ENCODE data around the gene CEBPB.

DNA sequence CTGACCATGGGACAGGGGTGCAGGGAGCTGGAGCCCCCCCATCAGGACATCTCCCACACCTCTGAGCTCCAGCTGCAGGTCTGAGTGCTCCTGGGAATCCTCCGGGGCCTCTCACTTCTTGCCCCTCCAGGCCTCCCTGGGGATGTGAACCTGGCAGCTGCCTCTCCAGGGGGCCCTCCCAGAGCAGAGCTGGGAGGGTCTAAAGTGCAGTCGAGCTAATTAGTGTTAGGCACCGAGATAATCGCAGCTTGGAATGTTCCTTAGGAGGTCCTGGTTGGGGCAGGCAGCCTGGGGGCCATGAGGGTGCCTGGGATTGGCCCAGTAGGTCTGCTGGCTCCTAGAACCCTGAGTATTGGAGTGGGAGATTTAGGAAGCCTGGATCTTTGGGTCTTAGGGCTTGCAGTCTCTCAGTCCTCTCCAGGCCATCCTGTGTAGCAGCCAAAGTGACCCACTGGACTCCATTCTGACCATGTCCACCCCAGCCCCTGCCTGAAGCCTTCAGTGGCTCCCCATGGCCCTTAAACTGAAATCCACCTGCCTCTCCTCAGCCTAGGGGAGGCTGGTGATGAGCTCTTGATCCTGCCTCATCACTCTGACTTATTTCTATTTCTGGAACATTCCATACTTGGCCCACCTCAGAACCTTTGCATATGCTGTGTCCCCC is 26.0 kb downstream of the CEBPB start:
- no peak for TF ChIP-seq FOXM1 (IDR thresholded peaks at IDR 0.05; ENCODE audit: borderline replicate concordance, low read depth)
- TF ChIP-seq EP300 (IDR thresholded peaks at IDR 0.05; ENCODE audit: borderline replicate concordance), result no peak
- TF ChIP-seq TAF1 (IDR thresholded peaks at IDR 0.05; ENCODE audit: low read depth), result no peak
- TF ChIP-seq TEAD4 (IDR thresholded peaks at IDR 0.05), result no peak

Data from Ishikawa (cell line).